ENCODE results near the gene SH3YL1. TPM values are rescaled to one million over a fixed set of nuclear protein-coding genes. Genes with fewer than 3 reads are reported as not detected.

SH3YL1 gene
- total RNA-seq, 1 experiment from 2014 or later, result 28.4 TPM

DNA sequence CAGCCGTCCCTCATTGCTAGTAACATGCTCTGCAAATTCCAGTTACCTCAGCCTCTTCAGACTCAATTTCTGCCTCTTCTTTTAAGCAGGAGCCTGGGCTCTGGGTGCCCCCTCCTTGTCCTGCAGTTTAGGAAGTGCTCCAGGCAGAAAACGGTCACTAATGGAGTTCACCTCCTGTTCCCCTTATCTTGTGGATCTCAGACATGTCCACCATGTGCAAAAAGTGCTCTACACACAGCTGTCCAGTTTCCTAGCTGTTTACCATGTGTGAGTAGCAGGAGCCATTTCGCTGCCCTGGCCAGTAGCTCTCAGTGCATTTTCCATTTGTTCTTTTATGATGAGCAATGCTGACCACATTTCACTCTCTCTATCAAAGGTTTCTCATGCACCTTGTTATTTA is 4.9 kb downstream of the SH3YL1 start:
- CTCF ChIA-PET, result no interaction called here
- H3K36me3 ChIP-seq (ENCODE audit: control insufficient read depth, insufficient read depth, low read length), result no peaks in the 10 kb centered on the region

DNA sequence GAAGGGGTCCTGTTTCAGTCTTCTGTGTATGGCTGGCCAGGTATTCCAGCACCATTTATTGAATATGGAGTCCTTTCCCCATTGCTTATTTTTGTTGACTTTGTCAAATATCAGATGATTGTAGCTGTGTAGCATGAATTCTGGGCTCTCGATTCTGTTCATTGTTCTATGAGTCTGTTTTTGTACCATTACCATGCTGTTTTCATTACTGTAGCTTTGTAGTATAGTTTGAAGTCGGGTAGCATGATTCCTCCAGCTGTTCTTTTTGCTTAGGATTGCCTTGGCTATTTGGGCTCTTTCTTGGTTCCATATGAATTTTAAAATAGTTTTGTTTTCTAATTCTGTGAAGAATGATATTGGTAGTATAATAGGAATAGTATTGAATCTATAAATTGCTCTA is 6.0 kb downstream of the SH3YL1 start:
- Histone ChIP-seq H3K4me1 (ENCODE audit: control insufficient read depth, insufficient read depth, low read length) (no peaks in the 10 kb centered on the region), H3K27ac (ENCODE audit: low read length) (no peak overlapping the region), H3K27me3 (ENCODE audit: control insufficient read depth, insufficient read depth, low read length) (no peaks in the 10 kb centered on the region), H3K4me3 (ENCODE audit: low read depth in 2 of 2, low read length in 2 of 2) (no peak overlapping the region), H3K36me3 (ENCODE audit: control insufficient read depth, insufficient read depth, low read length) (no peaks in the 10 kb centered on the region), H3K9me3 (ENCODE audit: control insufficient read depth, insufficient read depth, low read depth, low read length) (peaks cover 17% of the 10 kb centered on the region)
- CTCF ChIA-PET, result no interaction called here
- no peak for DNase-seq (ENCODE audit: low read depth, low spot score)
- TF ChIP-seq POLR2AphosphoS5 (IDR thresholded peaks at IDR 0.05; ENCODE audit: low read depth, low read length) (no peak), TCF7L2 (IDR thresholded peaks at IDR 0.05; ENCODE audit: low read depth, low read length) (no peak), SIN3A (IDR thresholded peaks at IDR 0.05; ENCODE audit: borderline replicate concordance, insufficient read depth, low read depth, low read length) (no peak)
- TF ChIP-seq, protein P1, sequence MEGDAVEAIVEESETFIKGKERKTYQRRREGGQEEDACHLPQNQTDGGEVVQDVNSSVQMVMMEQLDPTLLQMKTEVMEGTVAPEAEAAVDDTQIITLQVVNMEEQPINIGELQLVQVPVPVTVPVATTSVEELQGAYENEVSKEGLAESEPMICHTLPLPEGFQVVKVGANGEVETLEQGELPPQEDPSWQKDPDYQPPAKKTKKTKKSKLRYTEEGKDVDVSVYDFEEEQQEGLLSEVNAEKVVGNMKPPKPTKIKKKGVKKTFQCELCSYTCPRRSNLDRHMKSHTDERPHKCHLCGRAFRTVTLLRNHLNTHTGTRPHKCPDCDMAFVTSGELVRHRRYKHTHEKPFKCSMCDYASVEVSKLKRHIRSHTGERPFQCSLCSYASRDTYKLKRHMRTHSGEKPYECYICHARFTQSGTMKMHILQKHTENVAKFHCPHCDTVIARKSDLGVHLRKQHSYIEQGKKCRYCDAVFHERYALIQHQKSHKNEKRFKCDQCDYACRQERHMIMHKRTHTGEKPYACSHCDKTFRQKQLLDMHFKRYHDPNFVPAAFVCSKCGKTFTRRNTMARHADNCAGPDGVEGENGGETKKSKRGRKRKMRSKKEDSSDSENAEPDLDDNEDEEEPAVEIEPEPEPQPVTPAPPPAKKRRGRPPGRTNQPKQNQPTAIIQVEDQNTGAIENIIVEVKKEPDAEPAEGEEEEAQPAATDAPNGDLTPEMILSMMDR (IDR thresholded peaks at IDR 0.05), result no peak
- in situ Hi-C loops (cut with HindIII; ENCODE audit: low pct_unique_long_range_greater_than_20kb, low sequenced_read_pairs) (no loop called here), intact Hi-C loops (cut with micrococcal nuclease; ENCODE audit: unreplicated experiment) (no loop called here)
- no peak for ATAC-seq
- POLR2A ChIA-PET, result no interaction called here
- BruUV-seq (replicated peaks), result TSS peak; percentile 4

More for the DNA sequence above, 4.9 kb downstream of the SH3YL1 start:
- DNase-seq (ENCODE audit: low read depth, low spot score) (no peak), ATAC-seq (no peak)
- TF ChIP-seq POLR2AphosphoS5 (IDR thresholded peaks at IDR 0.05; ENCODE audit: low read depth, low read length) (no peak), SIN3A (IDR thresholded peaks at IDR 0.05; ENCODE audit: borderline replicate concordance, insufficient read depth, low read depth, low read length) (no peak), TCF7L2 (IDR thresholded peaks at IDR 0.05; ENCODE audit: low read depth, low read length) (no peak)
- TF ChIP-seq, protein P2, sequence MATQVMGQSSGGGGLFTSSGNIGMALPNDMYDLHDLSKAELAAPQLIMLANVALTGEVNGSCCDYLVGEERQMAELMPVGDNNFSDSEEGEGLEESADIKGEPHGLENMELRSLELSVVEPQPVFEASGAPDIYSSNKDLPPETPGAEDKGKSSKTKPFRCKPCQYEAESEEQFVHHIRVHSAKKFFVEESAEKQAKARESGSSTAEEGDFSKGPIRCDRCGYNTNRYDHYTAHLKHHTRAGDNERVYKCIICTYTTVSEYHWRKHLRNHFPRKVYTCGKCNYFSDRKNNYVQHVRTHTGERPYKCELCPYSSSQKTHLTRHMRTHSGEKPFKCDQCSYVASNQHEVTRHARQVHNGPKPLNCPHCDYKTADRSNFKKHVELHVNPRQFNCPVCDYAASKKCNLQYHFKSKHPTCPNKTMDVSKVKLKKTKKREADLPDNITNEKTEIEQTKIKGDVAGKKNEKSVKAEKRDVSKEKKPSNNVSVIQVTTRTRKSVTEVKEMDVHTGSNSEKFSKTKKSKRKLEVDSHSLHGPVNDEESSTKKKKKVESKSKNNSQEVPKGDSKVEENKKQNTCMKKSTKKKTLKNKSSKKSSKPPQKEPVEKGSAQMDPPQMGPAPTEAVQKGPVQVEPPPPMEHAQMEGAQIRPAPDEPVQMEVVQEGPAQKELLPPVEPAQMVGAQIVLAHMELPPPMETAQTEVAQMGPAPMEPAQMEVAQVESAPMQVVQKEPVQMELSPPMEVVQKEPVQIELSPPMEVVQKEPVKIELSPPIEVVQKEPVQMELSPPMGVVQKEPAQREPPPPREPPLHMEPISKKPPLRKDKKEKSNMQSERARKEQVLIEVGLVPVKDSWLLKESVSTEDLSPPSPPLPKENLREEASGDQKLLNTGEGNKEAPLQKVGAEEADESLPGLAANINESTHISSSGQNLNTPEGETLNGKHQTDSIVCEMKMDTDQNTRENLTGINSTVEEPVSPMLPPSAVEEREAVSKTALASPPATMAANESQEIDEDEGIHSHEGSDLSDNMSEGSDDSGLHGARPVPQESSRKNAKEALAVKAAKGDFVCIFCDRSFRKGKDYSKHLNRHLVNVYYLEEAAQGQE (IDR thresholded peaks at IDR 0.05; ENCODE audit: insufficient read depth in 1 of 2, low read depth in 2 of 2, low read length in 1 of 2), result no peak
- TF ChIP-seq, protein P1 (IDR thresholded peaks at IDR 0.05), result no peak
- Histone ChIP-seq H3K27ac (ENCODE audit: low read length) (no peak overlapping the region), H3K9me3 (ENCODE audit: control insufficient read depth, insufficient read depth, low read depth, low read length) (peaks cover 17% of the 10 kb centered on the region), H3K4me3 (ENCODE audit: low read depth in 2 of 2, low read length in 2 of 2) (no peak overlapping the region), H3K27me3 (ENCODE audit: control insufficient read depth, insufficient read depth, low read length) (no peaks in the 10 kb centered on the region), H3K4me1 (ENCODE audit: control insufficient read depth, insufficient read depth, low read length) (peaks cover 5% of the 10 kb centered on the region; the same call in 1 of the 2 replicates)
- intact Hi-C loops (cut with micrococcal nuclease; ENCODE audit: unreplicated experiment) (no loop called here), in situ Hi-C loops (cut with HindIII; ENCODE audit: low pct_unique_long_range_greater_than_20kb, low sequenced_read_pairs) (no loop called here)
- POLR2A ChIA-PET, result no interaction called here
- BruUV-seq (replicated peaks), result no TSS peak

Measured in Panc1 (cell line).